Gastroesophageal sphincter (tissue), 3 donors: ENCODE measurements around the gene CFAP92.

Experiments
- CTCF ChIP-seq, 4 experiments: fragments of 200-600 bp in 2 of 4; fragments of 450-650 bp in 2 of 4; sonication (generic) in 1 of 4; IDR thresholded peaks; one replicate each; pipeline ENCODE4 v1.5.1; 2017 to 2019; ENCODE audit warnings: antibody characterized with exemption in 4 of 4, mild to moderate bottlenecking in 2 of 4, moderate library complexity in 2 of 4
- POLR2A ChIP-seq, 2 donors: fragments of 450-650 bp; IDR thresholded peaks; one replicate each; pipeline ENCODE4 v1.6.1; 2017; ENCODE audit warnings: antibody characterized with exemption in 2 of 2, mild to moderate bottlenecking in 2 of 2, moderate library complexity in 1 of 2
- POLR2AphosphoS5 ChIP-seq: sonication (generic); formaldehyde crosslinking; IDR thresholded peaks from one replicate; pipeline ENCODE4 v1.6.1; 2017; ENCODE audit warnings: antibody characterized with exemption

DNA sequence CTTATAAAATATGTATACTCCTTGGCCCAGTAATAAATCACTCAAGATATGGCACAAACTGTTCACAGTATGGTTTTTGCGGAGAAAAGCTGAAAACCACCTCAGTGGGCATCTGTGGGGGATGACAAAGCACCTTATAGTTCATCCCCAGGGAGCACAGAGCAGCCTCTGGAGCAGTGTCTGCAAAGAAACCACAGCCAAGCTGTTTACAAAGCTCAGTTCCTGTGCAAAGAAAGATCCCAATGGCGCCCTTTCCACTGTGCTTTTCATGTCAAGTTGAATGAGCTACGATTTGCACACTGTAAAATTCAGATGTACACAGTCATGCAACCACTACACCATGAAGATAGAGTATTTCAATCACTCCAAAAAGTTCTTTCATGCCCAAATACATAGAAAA lies 4.7 kb upstream of the CFAP92 start:
- no peak for TF ChIP-seq CTCF (IDR thresholded peaks at IDR 0.05)
- no peak for TF ChIP-seq POLR2AphosphoS5
- TF ChIP-seq POLR2A (IDR thresholded peaks at IDR 0.05) = no peak
